K562 (cell line): Measurements from ENCODE around the gene VPS33B. TPM values are rescaled to one million over a fixed set of nuclear protein-coding genes. Genes with fewer than 3 reads are reported as not detected.
A peak's percentile ranks its signal among the peaks of the same experiment; 100 is the strongest.

Source experiments
- ATAC-seq: fragments of 200-7000 bp; cut with Tn5 transposase; 3 replicates; pipeline ENCODE4 v1.9.1; 2020; ENCODE audit warnings: moderate library complexity
- BruUV-seq: library from RNA; stranded (reverse); fragments of 400-500 nt; replicated peaks from 2 replicates; lab custom pipeline; 2021; lab: Mats Ljungman, UMichigan
- CTCF ChIA-PET: fragments of 300-600 bp; formaldehyde crosslinking; extraction: SDS; loops from one replicate; lab custom pipeline; 2021; ENCODE audit warnings: low intra/inter-chr PET ratio; lab: Yijun Ruan, JAX
- POLR2A ChIA-PET: fragments of 300-600, 350-650 bp; sonication (Branson Sonifier 250); formaldehyde crosslinking; extraction: SDS; loops from one replicate; lab custom pipeline; 2021; ENCODE audit warnings: antibody characterized with exemption, inconsistent platforms; lab: Yijun Ruan, JAX
- DNase-seq, 4 experiments: peaks; one replicate each; pipeline versions ENCODE4 v3.0.0 to v3.0.0-alpha.2; 2011 to 2018; ENCODE audit warnings: low spot score in 3 of 4, mixed read lengths in 3 of 4; ENCODE audit errors: extremely low read depth in 1 of 4
- FAIRE-seq: peaks from 2 replicates; lab custom pipeline; 2011; peaks lifted over from hg19 to GRCh38; lab: Jason Lieb, UNC
- H2AFZ ChIP-seq: 2 replicates; pipeline ENCODE4 v1.6.0; 2011; ENCODE audit warnings: low read depth, low read length, control low read depth, inconsistent platforms
- H3K27ac ChIP-seq: fragments of 200-600 bp; 3 replicates; pipeline ENCODE4 v1.8.0; 2011; ENCODE audit warnings: low read depth, mild to moderate bottlenecking, control low read depth, inconsistent platforms, low read length, moderate library complexity, mixed read lengths; ENCODE audit errors: extremely low read depth
- H3K27me3 ChIP-seq, 2 experiments: fragments of 300-600 bp in 1 of 2; 2 replicates in 1 of 2; 3 replicates in 1 of 2; pipeline versions ENCODE4 v1.6.0 to v1.8.0; 2011; ENCODE audit warnings: inconsistent platforms in 2 of 2, low read length in 2 of 2, mild to moderate bottlenecking in 1 of 2, mixed read lengths in 1 of 2, moderate library complexity in 1 of 2; ENCODE audit not compliant: control insufficient read depth in 2 of 2, insufficient read depth in 2 of 2
- H3K36me3 ChIP-seq: fragments of 300-600 bp; 3 replicates; pipeline ENCODE4 v1.8.0; 2011; ENCODE audit warnings: mild to moderate bottlenecking, low read length, inconsistent platforms; ENCODE audit not compliant: control insufficient read depth, insufficient read depth
- H3K4me1 ChIP-seq, 2 experiments: fragments of 200-600 bp in 1 of 2; replicated peaks in 1 of 2; 2 replicates in 1 of 2; 3 replicates in 1 of 2; pipeline versions ENCODE4 v1.5.1 to v1.8.0; 2011; ENCODE audit warnings: inconsistent platforms in 2 of 2, low read length in 2 of 2, mild to moderate bottlenecking in 1 of 2, mixed read lengths in 1 of 2, moderate library complexity in 1 of 2; ENCODE audit not compliant: control insufficient read depth in 2 of 2, insufficient read depth in 2 of 2
- H3K4me2 ChIP-seq: 2 replicates; pipeline ENCODE4 v1.6.1; 2011; ENCODE audit warnings: low read length, control low read depth, inconsistent platforms, mixed read lengths; ENCODE audit not compliant: insufficient read depth
- H3K4me3 ChIP-seq: fragments of 200-600 bp; sonication (generic), shearing (Covaris generic); 2 replicates; pipeline ENCODE4 v1.5.1; 2016; ENCODE audit warnings: control low read depth, inconsistent platforms
- H3K79me2 ChIP-seq: fragments of 200-600 bp; 3 replicates; pipeline ENCODE4 v1.8.0; 2011; ENCODE audit warnings: low read length, inconsistent platforms; ENCODE audit not compliant: control insufficient read depth, insufficient read depth
- H3K9ac ChIP-seq, 2 experiments: 2 replicates each; pipeline versions ENCODE4 v1.6.0 to v1.6.1; 2011; ENCODE audit warnings: low read depth in 2 of 2, low read length in 2 of 2, control low read depth in 1 of 2, inconsistent platforms in 1 of 2, mild to moderate bottlenecking in 1 of 2, mixed read lengths in 1 of 2; ENCODE audit not compliant: insufficient read depth in 1 of 2
- H3K9me1 ChIP-seq: one replicate; pipeline ENCODE4 v1.6.0; 2011; ENCODE audit warnings: inconsistent platforms, mild to moderate bottlenecking, low read length, moderate library complexity; ENCODE audit not compliant: control insufficient read depth, insufficient read depth
- H3K9me3 ChIP-seq: replicated peaks from 2 replicates; pipeline ENCODE4 v1.5.1; 2011; ENCODE audit warnings: low read depth, low read length, inconsistent platforms; ENCODE audit not compliant: control insufficient read depth, insufficient read depth
- H4K20me1 ChIP-seq: replicated peaks from 2 replicates; pipeline ENCODE4 v1.6.1; 2011; ENCODE audit warnings: low read length, inconsistent platforms, mixed read lengths; ENCODE audit not compliant: control insufficient read depth, insufficient read depth
- ATF1 ChIP-seq, 2 experiments: fragments of 450-650 bp in 1 of 2; IDR thresholded peaks; 2 replicates each; pipeline ENCODE4 v1.6.1; 2016; ENCODE audit warnings: missing compliant biosample characterization in 1 of 2, missing genetic modification characterization in 1 of 2
- CC2D1A ChIP-seq: fragments of 450-650 bp; IDR thresholded peaks from 2 replicates; pipeline ENCODE4 v1.6.1; 2017; ENCODE audit warnings: mild to moderate bottlenecking
- ELF1 ChIP-seq: fragments of 200-800 bp; sonication (Bioruptor generic); IDR thresholded peaks from 2 replicates; pipeline ENCODE4 v1.6.1; 2016; ENCODE audit warnings: missing genetic modification characterization, missing compliant biosample characterization
- FOXJ2 ChIP-seq: fragments of 200-800 bp; sonication (Bioruptor generic); IDR thresholded peaks from 2 replicates; pipeline ENCODE4 v1.6.1; 2016; ENCODE audit warnings: missing genetic modification characterization, missing compliant biosample characterization
- GABPA ChIP-seq: fragments of 200-800 bp; sonication (Bioruptor generic); conservative IDR thresholded peaks from 2 replicates; pipeline ENCODE4 v1.6.1; 2016; ENCODE audit warnings: low read depth, missing genetic modification characterization, missing compliant biosample characterization
- GTF2E2 ChIP-seq: fragments of 200-800 bp; sonication (Bioruptor generic); IDR thresholded peaks from 2 replicates; pipeline ENCODE4 v1.6.1; 2016; ENCODE audit warnings: missing genetic modification characterization, missing compliant biosample characterization
- HDAC3 ChIP-seq: fragments of 450-650 bp; IDR thresholded peaks from 2 replicates; pipeline ENCODE4 v1.6.1; 2018; ENCODE audit warnings: borderline replicate concordance, mild to moderate bottlenecking, moderate library complexity; ENCODE audit not compliant: partially characterized antibody
- LEF1 ChIP-seq: fragments of 450-650 bp; IDR thresholded peaks from 2 replicates; pipeline ENCODE4 v1.6.1; 2016; ENCODE audit warnings: mild to moderate bottlenecking
- POLR2H ChIP-seq: IDR thresholded peaks from 2 replicates; pipeline ENCODE4 v1.6.1; 2016; ENCODE audit warnings: missing genetic modification characterization, low read depth, mild to moderate bottlenecking, control low read depth, missing compliant biosample characterization, moderate library complexity
- SREBF1 ChIP-seq: fragments of 150-350 bp; IDR thresholded peaks from 2 replicates; pipeline ENCODE4 v1.6.1; 2014; ENCODE audit warnings: antibody characterized with exemption, low read depth, low read length, borderline replicate concordance
- WGBS: fragments of 100-300 bp; shearing (Covaris generic); methylation state at CpG from one replicate; pipeline ENCODE4 v1.1.6; 2016; ENCODE audit warnings: low coverage, mixed read lengths; ENCODE audit not compliant: insufficient coverage; ENCODE audit errors: missing lambda C conversion rate; 5-methylcytosine and 5-hydroxymethylcytosine counted together
- in situ Hi-C: fragments of 300-500 bp; cut with MboI; formaldehyde crosslinking; loops from 4 replicates; pipeline ENCODE4 v1.15.0; 2018; ENCODE audit warnings: inconsistent platforms, mixed read lengths
- intact Hi-C: fragments of 100-400 bp; cut with micrococcal nuclease; formaldehyde crosslinking; loops from 2 replicates; pipeline ENCODE4 v1.14.2; 2022
- polyA plus RNA-seq, 8 experiments: library from polyadenylated mRNA; depleted of rRNA in 4 of 8; stranded (reverse) in 5 of 8; unstranded in 3 of 8; fragments of >200 nt; fragmentation: Nextera tagmentation in 2 of 8; fragmentation: Illumina TruSeq in 1 of 8; extraction: Ambion mirVana in 2 of 8; extraction: Trizol in 1 of 8; gene quantifications; 2 replicates each; pipeline versions ENCODE4 v1.2.1 to v1.2.3, GENCODE V29; 2011 to 2014; ENCODE audit warnings: inconsistent platforms in 1 of 8, missing spikeins in 1 of 8
- total RNA-seq, 7 experiments: library from RNA; depleted of rRNA in 6 of 7; stranded (reverse); fragments of >200 nt in 6 of 7; fragmentation: Illumina TruSeq in 2 of 7; extraction: Trizol in 2 of 7; gene quantifications; 2 replicates each; pipeline versions ENCODE4 v1.2.1 to v1.2.3, GENCODE V29; 2011 to 2021; ENCODE audit warnings: low replicate concordance in 1 of 7

Gene VPS33B
- total and polyA plus RNA-seq, 9 of the 15 experiments (the other 6 are each of a cell fraction or from before 2014, with no cell fraction given): 9.4 to 25.5 (median 14.8) TPM

DNA sequence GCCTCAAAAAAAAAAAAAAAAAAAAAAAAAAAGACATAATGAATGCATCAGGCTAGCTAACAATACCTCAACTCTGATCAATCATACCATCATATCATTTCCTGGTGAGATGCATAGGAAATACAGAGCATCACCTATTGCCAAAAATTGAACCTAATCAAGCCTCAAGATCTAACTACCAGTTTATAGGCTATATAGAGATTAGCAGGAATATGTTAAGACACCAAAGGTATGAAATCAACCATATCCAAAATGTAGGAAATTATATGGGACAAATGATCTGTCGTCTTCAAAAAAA lies 387 bp upstream of the VPS33B start:
- peaks cover 16 to 20% of the 10 kb centered on the region in 2 experiments; a peak in 4 of 5 replicates for H3K4me1 ChIP-seq
- no peak for DNase-seq
- intact Hi-C loops (no loop called here), in situ Hi-C loops (no loop called here)
- no peaks in the 10 kb centered on the region for H3K27me3 ChIP-seq
- ChIA-PET CTCF (no interaction called here), POLR2A (interaction anchor here (0.6 to 3.5 kb wide), 7 partner anchors 10 to 1479 kb away, joined by 3 to 21 read pairs (median 7); partner anchors contain the start of genes PRC1 and RCCD1)
- peak overlapping the region; percentile 78 for H3K4me3 ChIP-seq
- no peaks in the 10 kb centered on the region for H3K9me3 ChIP-seq
- no peaks in the 10 kb centered on the region for H3K9me1 ChIP-seq
- peak overlapping the region; percentile 74 for H3K27ac ChIP-seq
- 9% methylated on average over 1 of the region's 1 CpG for WGBS
- no peak for ATAC-seq
- no peaks in the 10 kb centered on the region for H4K20me1 ChIP-seq
- BruUV-seq: no TSS peak
- peak; percentile 23; the same call in 1 of the 2 replicates for TF ChIP-seq FOXJ2 (tag)
- no peak for TF ChIP-seq LEF1
- TF ChIP-seq CC2D1A: peak; percentile 4; the same call in 1 of the 2 replicates
- 0 out of 2 replicates have a peak, but pooled peaks have one; percentile 0 for TF ChIP-seq GTF2E2 (tag)
- TF ChIP-seq POLR2H (tag): 0 out of 2 replicates have a peak, but pooled peaks have one; percentile 18
- peak; percentile 38 for TF ChIP-seq HDAC3
- 0 out of 2 replicates have a peak, but pooled peaks have one; percentile 51 for TF ChIP-seq ELF1 (tag)
- TF ChIP-seq SREBF1: no peak
- 0 out of 2 replicates have a peak, but pooled peaks have one; percentile 79 for TF ChIP-seq GABPA (tag)
- no peak for TF ChIP-seq ATF1 (CRISPR knock-in tag; IDR thresholded peaks at IDR 0.05)
- 0 out of 2 replicates have a peak, but pooled peaks have one; percentile 30 for TF ChIP-seq ATF1 (tag; IDR thresholded peaks at IDR 0.05)
- H3K36me3 ChIP-seq: peaks cover 3% of the 10 kb centered on the region; the same call in 2 of the 3 replicates
- peak overlapping the region; percentile 90 for H2AFZ ChIP-seq
- no peak for FAIRE-seq
- H3K79me2 ChIP-seq: peaks cover 42% of the 10 kb centered on the region
- peak overlapping the region; percentile 78 to 98 for H3K9ac ChIP-seq
- H3K4me2 ChIP-seq: peak overlapping the region; percentile 91
